HG02623 (cell line): ENCODE data around the gene RNU1-4.
"Not testable (repeated sequence)": the region's sequence is repeated elsewhere in the genome, so short reads cannot be mapped to it uniquely, and the experiment has no call there.

ENCODE experiments used
- ATAC-seq: cut with Tn5 transposase; IDR thresholded peaks from one replicate; pipeline ENCODE4 v1.9.1; 2021; ENCODE audit warnings: moderate library complexity; ENCODE audit not compliant: unreplicated experiment

RNU1-4 gene

DNA sequence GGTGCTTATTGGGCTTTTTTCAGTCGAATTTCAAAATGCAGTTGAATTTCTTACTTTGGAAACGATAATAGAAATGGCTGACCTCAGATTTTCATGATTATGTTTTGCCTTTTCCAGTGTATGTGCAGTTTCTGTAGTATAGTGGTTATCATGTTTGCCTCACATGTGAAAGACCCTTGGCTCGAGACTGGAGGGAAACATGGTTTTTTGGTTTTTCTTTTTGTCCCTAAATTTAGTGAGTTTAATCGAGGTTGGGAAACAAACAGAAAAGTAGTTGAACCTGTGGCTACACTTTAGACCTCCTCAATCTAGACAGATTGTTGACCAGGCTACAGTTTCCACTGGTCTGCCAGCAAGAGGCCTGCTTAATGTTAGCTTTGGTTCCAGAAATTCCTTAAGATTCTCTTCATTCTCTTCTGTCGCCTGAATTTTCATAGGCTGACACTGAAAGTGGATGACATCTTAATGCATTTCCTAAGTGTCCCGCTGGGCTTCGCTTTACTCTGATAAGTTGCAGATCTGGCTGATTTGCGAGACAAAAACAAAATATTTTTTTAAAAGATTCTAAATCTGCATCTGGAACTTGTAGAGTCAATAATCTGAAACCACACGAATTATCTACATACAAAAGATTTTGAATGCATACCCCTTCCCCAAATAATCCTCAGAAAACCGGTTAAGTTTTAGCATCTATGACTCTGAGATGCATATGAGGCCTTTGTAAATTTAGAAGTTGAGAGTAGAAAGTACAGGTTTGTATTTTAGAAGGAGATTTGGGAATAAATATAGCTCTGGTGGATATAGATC, 14.7 kb upstream of the RNU1-4 start:
- ATAC-seq, result not testable (repeated sequence)

GRCh38 chr1:16727190-16728111, 12.9 kb upstream of the RNU1-4 start:
- no peak for ATAC-seq

GRCh38 chr1:16728243-16728949, 11.9 kb upstream of the RNU1-4 start:
- not testable (repeated sequence) for ATAC-seq

GRCh38 chr1:16732254-16732896, 7.9 kb upstream of the RNU1-4 start:
- not testable (repeated sequence) for ATAC-seq

- ATAC-seq, result not testable (repeated sequence)
Observed at GRCh38 chr1:16741230-16741629, 914 bp downstream of the RNU1-4 start.

- ATAC-seq, result not testable (repeated sequence)
Observed at GRCh38 chr1:16747660-16748059, 7.3 kb downstream of the RNU1-4 start.

GRCh38 chr1:16748710-16749109, 8.4 kb downstream of the RNU1-4 start:
- not testable (repeated sequence) for ATAC-seq

GRCh38 chr1:16749910-16750888, 9.9 kb downstream of the RNU1-4 start:
- ATAC-seq, result not testable (repeated sequence)

GRCh38 chr1:16752770-16753169, 12.5 kb downstream of the RNU1-4 start:
- ATAC-seq, result not testable (repeated sequence)

- not testable (repeated sequence) for ATAC-seq
Observed at GRCh38 chr1:16755385-16755784, 15.1 kb downstream of the RNU1-4 start.

DNA sequence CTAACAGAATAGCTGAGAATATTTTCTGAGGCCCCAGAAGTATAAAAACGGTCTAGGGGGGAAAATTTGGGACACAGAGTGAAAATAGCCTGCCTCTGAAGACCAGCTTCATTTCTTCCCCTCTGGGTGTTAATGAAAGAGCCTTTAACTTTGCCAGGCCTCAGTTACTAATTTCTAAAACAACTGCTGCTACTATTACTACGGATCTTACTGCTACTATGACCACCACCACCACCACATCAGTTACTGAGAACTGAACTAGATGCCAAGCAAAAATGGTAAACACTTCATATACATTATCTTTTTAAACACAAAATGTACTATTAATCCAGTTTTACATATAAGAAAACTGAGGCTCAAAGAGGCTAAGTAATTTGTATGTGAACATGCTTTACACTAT, 15.6 kb downstream of the RNU1-4 start:
- not testable (repeated sequence) for ATAC-seq

- ATAC-seq, result not testable (repeated sequence)
Observed at GRCh38 chr1:16757574-16757973, 17.3 kb downstream of the RNU1-4 start.

DNA sequence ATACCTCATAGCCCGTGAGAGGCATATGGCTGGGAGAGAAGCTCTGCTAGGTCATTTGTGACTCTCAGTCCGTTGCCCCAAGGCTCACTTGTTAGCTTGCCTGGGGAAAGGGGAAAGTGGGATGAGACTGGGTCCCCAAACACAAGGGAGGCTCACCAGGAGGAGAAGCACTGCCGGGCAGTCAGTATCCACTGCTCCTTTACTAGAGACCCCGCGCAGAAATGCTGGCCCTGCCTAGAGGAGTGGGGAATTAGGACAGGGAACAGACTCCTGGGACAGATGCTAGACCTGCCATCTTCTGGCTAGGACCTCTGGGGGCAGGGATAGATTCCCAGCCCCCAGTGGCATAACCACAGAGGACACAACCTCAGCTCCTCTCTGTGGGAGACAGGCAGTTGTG, 17.7 kb downstream of the RNU1-4 start:
- not testable (repeated sequence) for ATAC-seq

- ATAC-seq, result not testable (repeated sequence)
Observed at GRCh38 chr1:16759041-16759493, 18.8 kb downstream of the RNU1-4 start.

DNA sequence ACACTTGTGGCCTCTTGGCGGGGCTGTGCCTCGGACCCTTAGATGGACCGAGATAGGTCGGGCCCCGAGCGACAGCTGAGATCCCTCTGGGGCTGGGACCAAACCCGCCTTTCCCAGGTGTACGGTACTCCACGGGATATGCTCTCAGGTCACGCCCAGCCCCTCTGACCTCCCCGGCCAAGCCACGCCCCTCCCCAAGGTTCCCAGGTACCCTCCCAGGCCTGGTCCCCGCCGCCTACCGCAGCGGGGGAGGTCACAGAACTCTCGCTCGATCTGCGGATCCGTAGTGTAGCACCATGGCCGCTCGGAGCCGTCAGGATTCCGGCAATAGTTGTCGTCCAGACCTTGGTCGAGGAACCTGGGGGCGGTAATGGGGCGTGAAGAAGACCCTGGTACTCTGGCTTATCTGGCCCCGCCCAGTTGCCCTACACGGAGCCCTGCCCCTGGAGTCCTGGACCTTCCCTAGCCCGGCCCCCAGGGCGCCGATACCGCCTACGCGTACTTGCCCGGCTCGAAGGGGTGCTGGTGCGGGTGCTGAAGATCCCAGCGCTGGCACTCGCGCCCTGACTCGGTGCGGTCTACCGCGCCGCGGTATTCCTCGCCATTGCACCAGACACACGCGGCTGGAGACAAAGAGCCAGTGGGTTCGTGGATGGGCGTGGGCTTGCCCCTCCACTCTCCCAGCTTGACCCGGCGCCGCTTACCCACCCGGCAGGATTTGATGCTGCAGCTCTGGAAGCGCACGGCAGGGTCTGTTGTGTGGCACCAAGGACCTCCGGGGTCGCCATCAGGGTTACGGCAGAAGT, 19.5 kb downstream of the RNU1-4 start:
- ATAC-seq, result not testable (repeated sequence)

DNA sequence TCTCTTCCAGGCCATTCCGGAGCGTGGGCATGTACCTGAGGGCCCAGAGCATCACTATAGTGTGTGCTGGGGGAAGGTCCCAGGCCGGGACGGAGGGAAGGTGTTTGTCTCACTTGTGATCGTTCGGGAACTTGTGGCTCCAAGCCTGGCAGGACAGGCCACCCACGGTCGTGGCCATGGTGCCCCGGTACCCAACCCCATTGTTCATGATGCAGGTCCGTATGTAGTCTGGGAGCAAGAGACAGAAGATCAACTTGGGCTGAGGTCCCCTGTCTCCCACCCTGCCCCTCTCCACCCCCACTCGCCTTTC, 20.1 kb downstream of the RNU1-4 start:
- not testable (repeated sequence) for ATAC-seq

DNA sequence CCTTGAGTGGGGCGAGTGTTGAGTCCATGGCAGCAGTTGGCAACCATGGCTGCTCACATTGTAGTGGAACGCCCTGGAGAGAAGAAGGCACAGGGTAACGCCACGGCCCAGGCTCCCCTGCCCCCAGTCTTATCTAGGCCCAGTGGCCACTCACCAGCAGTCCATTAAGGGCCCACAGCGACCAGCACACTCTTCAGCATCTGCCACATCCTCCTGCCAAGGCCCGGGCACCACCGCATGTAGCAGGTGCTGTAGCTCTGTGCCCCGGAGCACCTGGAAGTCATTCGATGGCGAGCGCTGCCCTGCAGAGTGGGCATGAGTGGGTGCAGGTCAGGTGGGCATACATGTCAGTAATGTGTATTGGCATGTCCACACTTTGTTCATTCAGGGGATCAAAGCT, 20.5 kb downstream of the RNU1-4 start:
- not testable (repeated sequence) for ATAC-seq

DNA sequence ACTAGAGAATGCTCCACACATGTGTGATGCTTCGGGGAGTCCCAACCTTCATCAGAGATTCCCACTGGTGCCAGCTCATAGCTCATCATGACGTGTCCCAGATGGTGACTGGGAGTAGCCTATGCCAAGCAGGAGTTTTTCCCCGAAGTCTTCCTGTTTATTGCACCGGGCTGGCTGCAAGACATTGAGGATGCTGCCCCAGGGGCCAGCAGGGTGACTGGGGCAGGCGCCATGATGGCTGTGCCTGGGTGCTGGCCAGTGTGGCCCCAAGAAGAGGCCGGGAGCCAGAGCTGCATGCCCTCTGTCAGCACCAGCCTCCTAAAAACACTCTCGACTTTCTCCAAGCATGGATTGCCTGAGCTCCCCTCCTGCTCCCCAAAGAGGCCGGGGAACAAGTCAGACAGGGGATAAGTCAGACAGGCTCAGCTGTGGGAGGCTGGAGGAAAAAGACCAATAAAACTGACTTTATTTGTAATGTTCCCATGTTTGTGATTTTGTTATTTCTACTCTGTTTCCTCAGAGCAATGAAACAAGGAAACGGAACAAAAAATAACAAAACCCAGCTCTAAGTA, 24.0 kb downstream of the RNU1-4 start:
- not testable (repeated sequence) for ATAC-seq
